Effector CD8-positive, alpha-beta T cell (primary cell): ENCODE data around the gene ACKR2.
"Not testable (repeated sequence)": the region's sequence is repeated elsewhere in the genome, so short reads cannot be mapped to it uniquely, and the experiment has no call there.

Experiments
- DNase-seq: peaks from one replicate; lab custom pipeline; 2025; lab: John Stamatoyannopoulos, UW

ACKR2 gene

DNA sequence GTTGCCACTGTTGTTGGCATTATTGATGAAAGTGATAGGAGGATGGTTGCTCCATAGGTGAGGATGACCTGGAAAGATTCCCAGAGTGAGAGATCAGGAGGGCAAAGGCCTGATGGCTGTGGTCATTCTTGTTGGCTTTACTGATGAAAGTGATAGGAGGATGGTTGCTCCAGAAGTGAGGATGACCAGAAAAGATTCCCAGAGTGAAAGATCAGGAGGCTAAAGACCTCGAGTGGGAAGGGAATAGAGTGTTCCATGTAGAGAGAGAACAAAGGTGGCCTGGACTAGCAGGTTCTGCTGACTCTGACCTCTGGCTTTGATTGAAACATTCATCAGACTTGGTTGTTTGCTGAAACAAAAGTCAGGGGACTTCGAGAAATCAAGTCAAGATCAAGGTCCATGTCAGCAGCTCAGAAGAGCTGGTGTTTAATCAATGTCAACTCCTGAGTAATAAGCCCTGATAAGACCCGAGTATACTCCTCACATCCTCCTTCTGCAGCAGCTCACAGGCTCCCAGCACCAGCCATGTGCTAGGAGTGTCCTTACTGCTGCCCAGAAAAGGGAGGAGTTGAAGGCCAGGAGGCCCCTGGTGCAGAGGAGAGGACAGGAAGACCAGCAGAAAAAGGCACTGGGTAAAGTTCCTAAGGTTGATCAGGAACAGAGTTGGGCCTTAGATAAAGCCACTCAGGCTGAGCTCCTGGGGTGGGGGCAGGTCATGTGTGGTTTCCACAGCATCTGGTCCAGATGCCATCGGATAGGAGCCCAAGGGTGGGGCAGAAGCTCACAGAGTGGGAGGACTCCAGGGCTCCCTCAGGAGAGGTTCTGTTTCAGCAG lies 46.5 kb downstream of the ACKR2 start:
- no peak for DNase-seq

DNA sequence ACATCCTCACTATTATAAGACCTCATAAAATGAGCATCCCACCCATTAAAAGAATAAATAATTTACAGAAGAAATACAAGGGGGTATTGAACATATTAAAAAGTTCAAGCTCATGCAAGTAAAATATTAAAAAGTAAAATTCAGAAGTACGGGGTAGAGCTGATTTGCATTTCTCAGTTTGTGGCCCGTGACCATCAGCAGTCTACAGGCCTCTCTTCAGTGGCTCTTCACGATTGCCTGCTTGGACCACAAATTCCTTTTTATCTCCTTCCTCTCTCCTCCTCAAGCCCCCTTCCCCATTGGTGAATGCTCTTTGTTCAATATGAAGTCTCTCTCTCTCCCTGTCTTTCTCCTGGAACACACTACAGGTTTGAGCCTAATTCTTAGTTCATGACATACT lies 47.3 kb downstream of the ACKR2 start:
- DNase-seq: no peak

DNA sequence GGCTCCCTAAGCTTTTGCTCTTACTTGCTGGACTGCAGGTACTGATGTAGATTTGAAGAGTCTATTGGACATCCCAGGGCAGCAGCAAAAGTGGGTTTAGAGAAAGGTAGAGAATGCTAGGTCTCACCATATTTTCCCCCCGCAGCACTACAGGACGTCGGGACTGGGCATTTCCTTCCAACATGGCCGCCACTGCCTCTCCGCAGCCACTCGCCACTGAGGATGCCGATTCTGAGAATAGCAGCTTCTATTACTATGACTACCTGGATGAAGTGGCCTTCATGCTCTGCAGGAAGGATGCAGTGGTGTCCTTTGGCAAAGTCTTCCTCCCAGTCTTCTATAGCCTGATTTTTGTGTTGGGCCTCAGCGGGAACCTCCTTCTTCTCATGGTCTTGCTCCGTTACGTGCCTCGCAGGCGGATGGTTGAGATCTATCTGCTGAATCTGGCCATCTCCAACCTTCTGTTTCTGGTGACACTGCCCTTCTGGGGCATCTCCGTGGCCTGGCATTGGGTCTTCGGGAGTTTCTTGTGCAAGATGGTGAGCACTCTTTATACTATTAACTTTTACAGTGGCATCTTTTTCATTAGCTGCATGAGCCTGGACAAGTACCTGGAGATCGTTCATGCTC lies 55.2 kb downstream of the ACKR2 start:
- DNase-seq: no peak

DNA sequence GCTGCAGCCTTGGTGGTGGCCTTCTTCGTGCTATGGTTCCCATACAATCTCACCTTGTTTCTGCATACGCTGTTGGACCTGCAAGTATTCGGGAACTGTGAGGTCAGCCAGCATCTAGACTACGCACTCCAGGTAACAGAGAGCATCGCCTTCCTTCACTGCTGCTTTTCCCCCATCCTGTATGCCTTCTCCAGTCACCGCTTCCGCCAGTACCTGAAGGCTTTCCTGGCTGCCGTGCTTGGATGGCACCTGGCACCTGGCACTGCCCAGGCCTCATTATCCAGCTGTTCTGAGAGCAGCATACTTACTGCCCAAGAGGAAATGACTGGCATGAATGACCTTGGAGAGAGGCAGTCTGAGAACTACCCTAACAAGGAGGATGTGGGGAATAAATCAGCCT lies 56.0 kb downstream of the ACKR2 start:
- no peak for DNase-seq

DNA sequence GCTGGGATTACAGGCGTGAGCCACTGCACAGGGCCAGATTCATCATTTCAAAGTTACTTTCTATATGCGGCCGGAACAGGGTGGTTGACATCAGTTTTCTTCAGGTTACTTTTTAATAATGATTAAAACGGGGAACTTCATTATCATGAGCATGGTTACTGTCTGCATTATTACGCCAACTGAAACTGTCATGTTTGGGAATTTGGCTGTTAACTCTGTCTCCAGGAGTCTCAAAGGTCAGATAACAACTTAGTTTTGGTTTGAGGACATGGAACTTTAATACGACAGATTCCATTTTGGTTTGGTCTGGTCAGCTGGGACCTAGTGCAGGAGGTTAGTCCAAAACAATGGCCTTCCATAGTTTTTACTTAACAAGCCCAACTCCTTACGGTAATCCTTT lies 57.9 kb downstream of the ACKR2 start:
- no peak for DNase-seq

DNA sequence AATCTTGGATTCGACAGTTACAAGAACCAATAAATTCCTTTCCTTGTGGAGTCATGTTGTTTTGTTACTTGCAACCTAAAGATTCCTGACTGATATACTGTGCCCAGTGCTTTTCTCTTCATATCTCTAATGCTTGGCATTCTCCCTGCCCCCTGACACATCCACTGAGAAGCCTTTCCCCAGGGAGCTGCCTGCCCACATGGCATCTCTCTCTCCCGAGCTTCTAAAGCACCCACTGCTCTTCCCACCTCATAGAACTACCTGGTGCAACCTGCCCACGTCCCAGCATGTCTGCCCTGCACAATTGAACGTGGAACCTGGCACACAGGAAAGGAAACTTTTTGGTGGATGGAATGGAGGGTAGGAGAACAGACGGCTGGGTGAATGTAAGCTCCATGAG lies 59.6 kb downstream of the ACKR2 start:
- DNase-seq: no peak

DNA sequence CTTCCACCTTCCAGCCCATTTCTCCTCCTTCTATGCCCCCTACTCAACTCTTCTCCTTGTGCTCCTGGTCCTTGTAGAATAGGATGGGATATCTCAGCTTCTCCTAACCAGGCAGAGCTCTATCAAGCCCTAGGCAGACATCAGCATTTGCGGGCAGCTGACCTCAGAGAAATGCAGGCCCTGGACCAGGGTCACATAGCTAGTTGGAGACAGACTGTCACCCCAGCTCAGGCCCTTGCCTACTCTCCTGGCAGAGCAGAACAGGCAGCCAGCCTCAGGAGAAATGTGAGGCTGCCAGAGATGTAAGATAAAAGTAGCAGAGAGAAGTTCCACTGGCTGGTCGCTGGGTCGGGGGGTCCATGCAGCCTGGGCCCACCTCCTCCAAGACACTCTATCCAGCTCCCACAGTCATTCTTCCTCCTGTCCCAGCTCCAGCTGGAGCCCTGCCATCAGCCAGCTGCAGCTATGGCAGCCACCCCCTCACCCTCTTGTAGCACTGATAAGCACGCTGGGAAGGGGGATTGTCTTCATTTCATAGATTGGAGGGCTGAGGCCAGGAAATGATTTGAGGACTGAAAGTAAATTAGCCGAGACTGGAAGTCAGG lies 62.4 kb downstream of the ACKR2 start:
- no peak for DNase-seq

DNA sequence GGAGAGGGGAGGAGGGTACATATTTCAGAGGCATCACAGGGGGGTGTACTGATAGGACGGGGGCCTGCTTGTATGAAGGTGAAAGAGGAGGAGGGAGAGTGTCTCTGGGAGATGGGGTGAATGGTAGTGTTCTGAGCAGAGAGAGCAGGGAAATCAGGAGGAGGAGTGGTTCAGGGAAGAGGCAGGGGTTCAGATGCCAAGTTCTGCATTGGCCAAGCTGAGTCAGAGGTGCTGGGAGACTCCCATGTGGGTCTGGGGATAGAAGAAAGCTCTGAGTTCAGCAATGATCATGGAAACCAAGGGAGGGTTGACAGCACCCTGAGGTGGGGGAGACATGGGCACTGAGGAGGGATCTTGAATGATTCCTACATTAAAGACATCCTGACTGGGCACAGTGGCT lies 63.5 kb downstream of the ACKR2 start:
- no peak for DNase-seq

DNA sequence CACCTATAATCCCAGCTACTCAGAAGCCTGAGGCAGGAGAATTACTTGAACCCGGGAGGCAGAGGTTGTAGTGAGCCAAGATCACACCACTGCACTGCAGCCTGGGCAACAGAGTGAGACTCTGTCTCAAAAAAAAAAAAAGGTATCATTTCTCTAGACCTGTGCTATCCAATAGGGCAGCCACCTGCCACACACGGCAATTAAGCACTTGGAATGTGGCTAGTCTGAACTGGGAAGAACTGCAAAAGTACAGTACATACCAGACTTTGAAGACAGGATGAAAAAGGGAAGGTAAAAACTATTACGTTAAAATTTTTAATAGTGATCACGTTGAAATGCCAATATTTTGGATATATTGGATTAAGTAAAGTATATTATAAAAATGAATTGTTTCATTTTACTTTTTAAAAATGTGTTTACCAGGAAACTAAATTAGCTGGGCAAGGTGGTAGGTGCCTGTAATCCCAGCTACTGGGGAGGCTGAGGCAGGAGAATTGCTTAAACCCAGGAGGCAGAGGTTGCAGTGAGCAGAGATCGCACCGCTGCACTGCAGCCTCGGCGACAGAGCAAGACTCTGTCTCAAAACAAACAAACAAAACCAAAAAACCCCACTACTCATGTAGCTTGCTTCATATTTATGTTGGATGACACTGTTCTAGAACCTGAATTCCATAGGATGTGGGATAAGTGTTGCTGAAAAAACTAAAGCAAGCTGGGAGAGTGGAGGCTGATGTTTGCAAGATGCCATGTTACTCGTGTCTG lies 64.2 kb downstream of the ACKR2 start:
- DNase-seq: no peak

DNA sequence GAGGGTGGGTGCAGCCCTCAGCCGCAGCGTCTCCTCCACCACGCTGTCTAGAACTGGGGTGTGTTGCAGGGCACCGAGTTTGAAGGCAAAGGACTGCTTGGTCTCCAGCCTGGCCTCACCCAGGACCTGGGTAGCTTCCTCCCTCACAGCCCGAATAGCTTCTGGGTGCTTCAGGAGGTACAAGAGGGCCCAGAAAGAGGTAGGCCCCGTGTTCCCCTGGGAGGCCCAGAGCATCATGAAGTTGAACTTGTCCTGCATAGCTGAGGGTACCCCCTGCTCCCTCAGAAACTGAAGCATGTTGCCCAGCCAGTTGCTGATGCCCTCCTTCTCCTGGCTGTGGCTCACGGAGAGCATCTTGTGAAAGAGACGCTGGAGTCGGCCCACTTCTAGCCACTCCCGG lies 65.5 kb downstream of the ACKR2 start:
- no peak for DNase-seq

DNA sequence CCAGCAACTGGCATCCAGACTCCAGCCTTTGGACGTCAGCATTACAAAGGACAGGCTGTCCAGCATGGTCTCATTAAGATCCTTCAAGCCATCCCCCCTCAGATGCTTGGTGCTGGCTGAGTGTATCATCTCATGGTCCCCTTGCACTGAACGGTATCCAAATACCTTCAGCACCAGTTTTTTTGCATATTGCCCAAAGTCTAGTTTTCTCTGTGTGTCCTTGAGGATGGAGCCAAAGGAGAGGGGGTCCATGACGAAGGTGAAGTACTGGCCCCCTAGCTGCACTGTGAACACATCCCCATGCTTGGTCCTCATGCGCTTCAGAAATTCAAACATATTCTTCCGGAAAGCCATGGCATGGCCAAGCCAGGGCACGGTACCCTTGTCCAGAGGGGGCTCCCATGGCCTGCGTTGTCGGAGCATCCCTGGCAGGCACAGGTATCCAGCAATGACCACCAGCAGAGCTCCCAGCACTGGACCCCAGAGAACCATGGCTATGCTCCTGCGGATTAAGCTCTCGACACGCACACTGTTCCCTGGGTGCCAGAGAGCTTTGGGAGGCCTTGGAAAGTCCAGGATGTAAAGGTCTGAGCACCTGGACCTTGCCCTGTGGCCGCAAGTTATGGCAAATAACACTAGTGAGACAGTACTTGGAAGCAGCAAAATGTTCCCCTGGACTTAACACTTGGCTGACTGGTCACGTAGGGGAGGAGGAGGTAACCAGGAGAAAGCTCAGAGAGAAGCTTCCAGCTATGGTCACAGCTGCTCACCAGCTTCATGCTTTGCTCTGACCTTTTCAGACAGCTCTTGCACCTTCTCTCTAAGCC lies 66.3 kb downstream of the ACKR2 start, which contains the start of gene CYP8B1:
Gene CYP8B1 (minus strand): TSS at position 555 of the 827 bp plus-strand sequence. CDS start 63 bp downstream, at position 492.
- DNase-seq: no peak

DNA sequence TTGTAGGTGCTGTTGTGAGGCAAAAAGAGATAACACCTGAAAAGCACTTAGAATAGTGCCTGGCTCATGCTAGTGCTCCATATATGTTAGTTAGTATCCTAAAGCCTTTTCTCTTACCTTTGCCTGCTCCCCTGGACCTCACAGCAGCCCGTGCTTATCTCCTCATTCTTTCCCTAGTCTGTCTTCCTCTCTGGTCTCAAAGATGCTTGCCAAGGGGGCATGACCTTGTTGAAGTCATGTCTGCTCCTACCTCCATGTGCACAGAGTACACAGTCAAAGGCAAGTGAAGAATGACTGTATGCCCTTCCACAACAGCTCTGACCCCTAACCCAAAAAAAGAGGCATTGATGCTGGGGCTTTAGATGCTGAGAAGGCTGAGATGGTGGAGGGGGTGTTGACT lies 67.2 kb downstream of the ACKR2 start:
- no peak for DNase-seq

DNA sequence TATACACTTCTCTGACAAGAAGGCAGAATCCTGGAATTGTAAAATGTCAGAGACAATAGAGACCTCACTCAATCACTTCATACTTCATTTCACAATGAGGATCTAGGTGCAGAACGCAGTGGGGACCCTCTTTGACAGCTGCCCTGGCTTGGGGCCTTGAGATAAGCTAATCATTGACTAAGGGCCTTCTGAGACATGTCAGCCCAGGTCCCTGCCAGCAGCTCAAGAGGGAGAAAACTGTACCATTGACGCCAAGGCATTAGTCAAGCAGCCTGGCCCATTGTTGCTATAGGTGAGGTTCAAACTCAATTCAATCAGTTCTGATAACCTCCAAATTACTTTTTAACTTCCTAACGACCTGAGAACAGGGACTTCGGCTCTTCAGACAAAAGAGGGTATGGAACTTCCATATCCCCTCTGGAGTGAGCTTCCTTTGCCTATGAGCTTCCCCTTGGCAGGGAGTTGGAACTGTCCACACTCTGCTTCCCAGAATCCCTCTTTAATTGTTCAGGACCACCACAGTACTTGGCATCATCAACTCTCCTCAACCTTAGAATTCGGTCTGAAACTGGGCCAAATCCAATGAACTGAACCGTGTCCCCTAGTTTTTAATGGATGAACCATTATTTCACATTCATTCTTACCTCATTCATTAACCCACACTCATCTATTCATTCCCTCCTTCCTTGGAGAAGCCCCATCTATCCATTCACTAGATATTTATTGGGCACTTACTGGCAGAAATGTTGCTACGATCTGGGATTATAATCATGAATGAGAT lies 67.9 kb downstream of the ACKR2 start:
- DNase-seq: no peak

DNA sequence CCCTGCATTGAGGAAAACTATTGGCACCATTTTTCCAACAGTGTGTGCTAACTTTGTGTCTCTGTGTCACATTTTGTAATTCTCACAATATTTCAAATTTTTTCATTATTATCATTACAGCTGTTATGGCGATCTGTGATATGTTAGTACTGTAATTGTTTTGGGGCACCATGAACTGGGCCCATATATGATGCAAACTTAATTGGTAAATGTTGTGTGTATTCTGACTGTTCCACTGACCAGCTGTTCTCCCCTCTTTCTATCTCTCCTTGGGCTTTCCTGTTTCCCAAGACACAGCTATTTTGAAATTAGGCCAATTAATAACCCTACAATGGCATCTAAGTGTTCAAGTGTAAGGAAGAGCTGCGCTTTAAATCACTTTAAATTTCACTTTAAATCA lies 68.6 kb downstream of the ACKR2 start:
- DNase-seq: no peak

DNA sequence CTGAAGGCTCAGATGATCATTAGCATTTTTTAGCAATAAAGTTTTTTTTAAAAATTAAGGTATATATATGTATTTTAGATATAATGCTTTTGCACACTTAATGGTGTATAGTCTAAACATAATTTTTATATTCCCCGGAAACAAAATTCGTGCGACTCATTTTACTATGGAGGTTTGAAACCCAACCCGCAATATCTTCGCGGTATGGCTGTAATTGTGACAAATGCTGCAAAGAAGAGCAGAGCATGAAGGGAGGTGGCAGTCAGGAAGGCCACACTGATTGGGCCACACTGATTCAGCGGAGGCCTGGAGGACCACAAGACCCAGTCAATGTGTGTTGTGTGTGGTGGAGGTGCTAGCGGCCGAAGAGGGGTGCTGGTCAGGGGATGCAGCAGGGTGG lies 70.9 kb downstream of the ACKR2 start:
- no peak for DNase-seq

DNA sequence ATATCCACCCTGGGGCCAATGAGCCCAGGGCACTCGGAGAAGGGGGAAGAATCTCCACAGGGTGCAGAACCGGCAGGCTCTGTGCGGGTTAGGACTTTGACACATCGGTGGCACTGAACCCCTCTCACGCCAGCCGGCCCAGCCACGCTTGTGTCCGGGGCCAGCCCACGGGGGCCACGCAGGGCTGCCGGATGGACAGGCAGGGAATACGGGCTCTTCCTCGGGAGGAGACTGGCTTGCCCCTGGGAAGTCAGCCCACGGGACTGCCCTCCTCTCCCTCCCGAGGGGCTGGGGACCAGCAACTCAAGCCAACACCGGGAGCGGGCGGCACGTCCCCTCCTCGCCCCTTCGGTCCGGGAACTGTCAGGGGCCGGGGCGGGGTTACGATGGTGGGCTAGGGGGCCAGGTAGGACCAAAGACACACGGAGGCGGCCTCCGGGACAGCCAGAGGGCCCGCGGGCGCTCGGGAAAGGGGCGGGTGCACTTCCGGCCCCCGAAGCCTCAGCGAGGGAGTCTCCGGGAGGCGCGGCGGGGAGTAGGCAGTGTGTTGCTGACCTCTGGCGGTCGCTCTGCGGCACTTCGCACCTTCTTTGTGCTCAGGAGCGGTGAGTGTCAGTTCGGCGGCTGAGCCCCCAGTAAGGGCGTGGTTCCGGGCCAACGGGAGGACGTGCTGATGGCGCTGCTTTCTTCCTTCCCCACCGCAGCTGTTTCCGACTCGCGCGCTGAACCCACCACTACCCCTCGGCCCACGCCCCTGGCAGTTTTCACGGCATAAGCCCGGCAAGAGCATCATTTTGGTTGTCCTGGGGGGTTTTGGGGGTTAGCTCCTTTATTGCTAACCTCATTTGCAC lies 71.6 kb downstream of the ACKR2 start:
- DNase-seq: peak; percentile 78

DNA sequence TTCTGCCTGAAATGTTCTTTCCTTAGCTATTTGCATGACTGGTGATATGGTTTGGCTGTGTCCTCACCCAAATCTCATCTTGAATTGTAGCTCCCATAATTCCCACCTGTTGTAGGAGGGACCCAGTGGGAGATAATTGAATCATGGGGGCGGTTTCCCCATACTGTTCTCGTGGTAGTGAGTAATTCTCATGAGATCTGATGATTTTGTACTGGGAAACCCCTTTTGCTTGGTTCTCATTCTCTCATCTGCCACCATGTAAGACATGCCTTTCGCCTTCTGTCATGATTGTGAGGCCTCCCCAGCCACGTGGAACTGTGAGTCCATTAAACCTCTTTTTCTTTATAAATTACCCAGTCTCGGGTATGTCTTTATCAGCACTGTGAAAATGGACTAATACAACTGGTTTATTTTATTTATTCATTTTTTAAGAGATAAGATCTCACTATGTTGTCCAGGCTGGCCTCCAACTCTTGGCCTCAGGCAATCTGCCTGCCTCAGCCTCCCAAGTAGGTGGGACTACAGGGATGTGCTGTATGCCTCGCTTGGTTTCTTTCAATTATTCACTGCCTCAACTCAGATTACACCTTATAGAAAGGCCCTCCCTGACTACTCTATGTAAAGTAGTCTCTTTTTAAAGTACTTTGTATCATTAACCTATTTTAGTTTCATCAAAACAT lies 74.1 kb downstream of the ACKR2 start:
- DNase-seq: not testable (repeated sequence)

DNA sequence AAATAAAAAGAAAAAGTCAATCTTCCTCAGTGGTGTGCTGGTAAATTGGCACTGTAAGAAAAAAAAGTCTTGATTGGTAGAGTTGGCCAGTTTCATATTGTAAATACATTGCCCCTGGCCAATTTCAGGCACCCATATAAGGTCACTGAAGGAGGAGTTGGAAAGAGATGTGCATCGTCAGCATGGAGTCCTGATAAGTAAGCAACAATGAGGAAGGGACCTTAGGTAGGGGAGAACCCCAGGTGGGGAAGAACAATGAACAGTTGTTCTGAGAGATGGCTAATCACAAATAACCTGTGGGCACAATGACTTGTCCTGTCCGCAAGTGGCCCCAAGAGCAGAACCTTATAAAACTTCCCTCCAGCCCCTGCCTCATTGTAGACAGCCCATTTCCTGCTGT lies 75.1 kb downstream of the ACKR2 start:
- DNase-seq: no peak

DNA sequence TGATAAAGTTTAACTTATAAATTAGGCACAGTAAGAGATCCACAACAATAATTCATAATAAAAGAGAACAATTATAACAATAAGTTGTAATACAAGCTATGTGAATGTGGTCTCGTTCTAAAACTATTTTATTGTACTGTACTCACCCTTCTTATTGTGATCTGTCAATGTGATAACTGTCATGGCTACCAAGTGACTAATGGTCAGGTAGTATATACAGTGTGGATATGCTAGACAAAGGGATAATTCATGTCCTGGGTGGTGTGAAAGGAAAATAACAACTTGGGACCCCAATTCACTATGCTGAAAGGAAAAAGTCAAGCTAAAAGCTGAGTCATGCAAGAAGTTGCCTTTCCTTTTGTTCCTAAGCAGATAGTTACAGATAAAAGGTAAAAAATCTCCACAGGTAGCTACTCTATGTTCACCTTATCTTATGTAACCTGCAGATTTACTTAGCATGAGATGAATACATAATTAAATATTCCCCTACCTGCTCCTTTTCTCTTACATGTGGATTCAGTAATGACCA lies 77.1 kb downstream of the ACKR2 start:
- DNase-seq: no peak
